K562 (cell line): ENCODE data around the gene LONRF2. TPM values are rescaled to one million over a fixed set of nuclear protein-coding genes. Genes with fewer than 3 reads are reported as not detected.
A peak's percentile ranks its signal among the peaks of the same experiment; 100 is the strongest.

Source experiments
- AFF4 ChIP-seq: sonication (generic); formaldehyde crosslinking; IDR thresholded peaks from 2 replicates; pipeline ENCODE4 v1.8.0; 2023; ENCODE audit warnings: mild to moderate bottlenecking, missing genetic modification reagents
- ARHGAP35 ChIP-seq: fragments of 450-650 bp; IDR thresholded peaks from 2 replicates; pipeline ENCODE4 v1.6.1; 2018; ENCODE audit not compliant: partially characterized antibody
- ATF3 ChIP-seq, 2 experiments: fragments of 450-650 bp in 1 of 2; sonication (generic) in 1 of 2; formaldehyde crosslinking in 1 of 2; IDR thresholded peaks in 1 of 2; conservative IDR thresholded peaks in 1 of 2; 2 replicates each; pipeline versions ENCODE4 v1.6.1 to v1.8.1; 2016 to 2023; ENCODE audit warnings: mild to moderate bottlenecking in 2 of 2, moderate library complexity in 2 of 2, inconsistent platforms in 1 of 2, missing genetic modification reagents in 1 of 2
- CBX2 ChIP-seq: fragments of 200-600 bp; sonication (generic); IDR thresholded peaks from one replicate; pipeline ENCODE4 v1.6.1; 2012; ENCODE audit warnings: mild to moderate bottlenecking, low read length, inconsistent platforms; ENCODE audit not compliant: insufficient read depth, poor library complexity, severe bottlenecking
- GTF2A2 ChIP-seq: IDR thresholded peaks from 2 replicates; pipeline ENCODE4 v1.6.1; 2016; ENCODE audit warnings: mild to moderate bottlenecking, missing genetic modification characterization, missing compliant biosample characterization
- HMG20A ChIP-seq: fragments of 450-650 bp; formaldehyde crosslinking; conservative IDR thresholded peaks from 2 replicates; pipeline ENCODE4 v1.4.0; 2020; ENCODE audit warnings: mild to moderate bottlenecking, mixed read lengths
- KLF1 ChIP-seq: fragments of 450-650 bp; IDR thresholded peaks from 2 replicates; pipeline ENCODE4 v1.6.1; 2016; ENCODE audit warnings: missing genetic modification characterization, missing compliant biosample characterization
- MAX ChIP-seq: sonication (generic); formaldehyde crosslinking; IDR thresholded peaks from 2 replicates; pipeline ENCODE4 v1.9.0; 2022; ENCODE audit warnings: mild to moderate bottlenecking, missing genetic modification reagents
- MBD2 ChIP-seq: sonication (generic); IDR thresholded peaks from 2 replicates; pipeline ENCODE4 v1.6.1; 2016; ENCODE audit warnings: low read depth, borderline replicate concordance
- MCM3 ChIP-seq: fragments of 450-650 bp; IDR thresholded peaks from 2 replicates; pipeline ENCODE4 v1.6.1; 2016
- MIER1 ChIP-seq: fragments of 450-650 bp; IDR thresholded peaks from 2 replicates; pipeline ENCODE4 v1.6.1; 2016; ENCODE audit warnings: antibody characterized with exemption, mild to moderate bottlenecking, low read depth
- OTX1 ChIP-seq: fragments of 450-650 bp; formaldehyde crosslinking; IDR thresholded peaks from 2 replicates; pipeline ENCODE4 v1.4.0; 2022; ENCODE audit warnings: mild to moderate bottlenecking
- PCBP2 ChIP-seq: fragments of 200-400 bp; formaldehyde crosslinking; IDR thresholded peaks from 2 replicates; pipeline ENCODE4 v1.6.1; 2018; ENCODE audit warnings: low read length, low read depth, mild to moderate bottlenecking, moderate library complexity; ENCODE audit not compliant: poor library complexity, severe bottlenecking
- POLR2AphosphoS5 ChIP-seq: IDR thresholded peaks from 2 replicates; pipeline ENCODE4 v1.6.1; 2011; ENCODE audit warnings: mild to moderate bottlenecking, low read depth, low read length, moderate library complexity; ENCODE audit not compliant: control insufficient read depth, insufficient read depth
- TEAD1 ChIP-seq, 2 experiments: fragments of 450-650 bp in 1 of 2; sonication (generic) in 1 of 2; formaldehyde crosslinking; IDR thresholded peaks; 2 replicates each; pipeline versions ENCODE4 v1.4.0 to v1.8.0; 2020 to 2022; ENCODE audit warnings: mild to moderate bottlenecking in 2 of 2, missing genetic modification reagents in 1 of 2
- TFAM ChIP-seq: fragments of 250-450 bp; sonication (Bioruptor Pico); conservative IDR thresholded peaks from 2 replicates; pipeline ENCODE4 v1.5.0; 2021; ENCODE audit warnings: mild to moderate bottlenecking, moderate library complexity
- THRA ChIP-seq: fragments of 450-650 bp; IDR thresholded peaks from 2 replicates; pipeline ENCODE4 v1.6.1; 2017; ENCODE audit warnings: mild to moderate bottlenecking, moderate library complexity
- ZKSCAN3 ChIP-seq: fragments of 250-450 bp; sonication (Bioruptor Pico); IDR thresholded peaks from 2 replicates; pipeline ENCODE4 v1.4.0; 2020
- ZNF212 ChIP-seq: fragments of 450-650 bp; formaldehyde crosslinking; IDR thresholded peaks from 2 replicates; pipeline ENCODE4 v1.4.0; 2020; ENCODE audit warnings: mild to moderate bottlenecking
- ZNF311 ChIP-seq: fragments of 250-450 bp; sonication (Bioruptor Pico); IDR thresholded peaks from 2 replicates; pipeline ENCODE4 v1.4.0; 2020; ENCODE audit warnings: mild to moderate bottlenecking, moderate library complexity
- ZNF589 ChIP-seq: fragments of 200-800 bp; sonication (Bioruptor generic); IDR thresholded peaks from 2 replicates; pipeline ENCODE4 v1.6.1; 2016; ENCODE audit warnings: low read depth, missing genetic modification characterization, missing compliant biosample characterization
- ZNF707 ChIP-seq: fragments of 250-450 bp; sonication (Bioruptor Pico); conservative IDR thresholded peaks from 2 replicates; pipeline ENCODE4 v1.8.0; 2022; ENCODE audit warnings: inconsistent platforms, mild to moderate bottlenecking, moderate library complexity
- polyA plus RNA-seq, 8 experiments: library from polyadenylated mRNA; depleted of rRNA in 4 of 8; stranded (reverse) in 5 of 8; unstranded in 3 of 8; fragments of >200 nt; fragmentation: Nextera tagmentation in 2 of 8; fragmentation: Illumina TruSeq in 1 of 8; extraction: Ambion mirVana in 2 of 8; extraction: Trizol in 1 of 8; gene quantifications; 2 replicates each; pipeline versions ENCODE4 v1.2.1 to v1.2.3, GENCODE V29; 2011 to 2014; ENCODE audit warnings: inconsistent platforms in 1 of 8, missing spikeins in 1 of 8
- total RNA-seq, 7 experiments: library from RNA; depleted of rRNA in 6 of 7; stranded (reverse); fragments of >200 nt in 6 of 7; fragmentation: Illumina TruSeq in 2 of 7; extraction: Trizol in 2 of 7; gene quantifications; 2 replicates each; pipeline versions ENCODE4 v1.2.1 to v1.2.3, GENCODE V29; 2011 to 2021; ENCODE audit warnings: low replicate concordance in 1 of 7

The LONRF2 gene
- total and polyA plus RNA-seq, 9 of the 15 experiments (the other 6 are each of a cell fraction or from before 2014, with no cell fraction given) = 0.35 to 5.0 (median 2.7) TPM

- TF ChIP-seq MAX (CRISPR knock-in tag) (peak; percentile 2), POLR2AphosphoS5 (peak; percentile 77), OTX1 (CRISPR knock-in tag) (0 out of 2 replicates have a peak, but pooled peaks have one; percentile 31), MCM3 (no peak), ZNF311 (CRISPR knock-in tag) (no peak), MIER1 (no peak), MBD2 (peak; percentile 85), AFF4 (CRISPR knock-in tag) (no peak), GTF2A2 (tag) (no peak), KLF1 (tag) (no peak), TEAD1 (CRISPR knock-in tag; IDR thresholded peaks at IDR 0.05) (peak in 1 of 2 experiments; percentile 65; a peak in 1 of 4 replicates), ARHGAP35 (no peak), ZKSCAN3 (CRISPR knock-in tag) (no peak), ATF3 (IDR thresholded peaks at IDR 0.05) (peak; percentile 99), ATF3 (CRISPR knock-in tag; conservative IDR thresholded peaks at IDR 0.05) (peak; percentile 97), ZNF212 (CRISPR knock-in tag) (no peak), HMG20A (CRISPR knock-in tag) (no peak), THRA (no peak), ZNF707 (CRISPR knock-in tag) (no peak), ZNF589 (CRISPR knock-in tag) (0 out of 2 replicates have a peak, but pooled peaks have one; percentile 34), TFAM (CRISPR knock-in tag) (no peak), CBX2 (no peak), PCBP2 (no peak)
These were observed 30.9 kb downstream of the LONRF2 start (continued) for GRCh38 chr2:100291152-100291970.
